Stomach (tissue), 9 donors: Measurements from ENCODE around the gene PTPRM. TPM values are rescaled to one million over a fixed set of nuclear protein-coding genes. Genes with fewer than 3 reads are reported as not detected.

Source experiments
- DNase-seq, 2 donors: peaks; one replicate each; pipeline versions ENCODE4 v3.0.0 to v3.0.0-alpha.2; 2013 to 2019
- H3K27ac ChIP-seq, 5 donors: fragments of 200-600 bp in 4 of 5; sonication (generic) in 4 of 5; one replicate each; pipeline ENCODE4 v1.5.1; 2013 to 2019; ENCODE audit warnings: mild to moderate bottlenecking in 1 of 5, moderate library complexity in 1 of 5
- H3K27me3 ChIP-seq, 3 donors: fragments of 200-600 bp; sonication (generic); one replicate each; pipeline ENCODE4 v1.5.1; 2017 to 2019; ENCODE audit warnings: mixed run types in 1 of 3
- H3K36me3 ChIP-seq, 4 donors: fragments of 200-600 bp; sonication (generic); 1 replicate in 3 of 4; 2 replicates in 1 of 4; pipeline ENCODE4 v1.5.1; 2016 to 2019
- H3K4me1 ChIP-seq, 4 donors: fragments of 200-600 bp; sonication (generic); one replicate each; pipeline ENCODE4 v1.5.1; 2016 to 2019
- H3K4me3 ChIP-seq, 4 donors: fragments of 200-600 bp; sonication (generic) in 3 of 4; one replicate each; pipeline ENCODE4 v1.5.1; 2016 to 2019; ENCODE audit warnings: mild to moderate bottlenecking in 1 of 4
- H3K9me3 ChIP-seq, 4 donors: fragments of 200-600 bp; sonication (generic); one replicate each; pipeline ENCODE4 v1.5.1; 2016 to 2019
- EP300 ChIP-seq: sonication (generic); formaldehyde crosslinking; IDR thresholded peaks from one replicate; pipeline ENCODE4 v1.6.1; 2017; ENCODE audit warnings: antibody characterized with exemption
- POLR2A ChIP-seq, 4 donors: fragments of 450-650 bp; IDR thresholded peaks; one replicate each; pipeline ENCODE4 v1.6.1; 2016; ENCODE audit warnings: antibody characterized with exemption in 4 of 4, control low read depth in 2 of 4, mild to moderate bottlenecking in 1 of 4, moderate library complexity in 1 of 4
- POLR2AphosphoS5 ChIP-seq, 3 donors: sonication (generic); formaldehyde crosslinking; IDR thresholded peaks; one replicate each; pipeline ENCODE4 v1.6.1; 2016; ENCODE audit warnings: antibody characterized with exemption in 3 of 3
- WGBS, 5 donors: extraction: QIAGEN DNeasy Blood & Tissue Kit in 3 of 5; methylation state at CpG; one replicate each; pipeline versions ENCODE4 v1.1.5 to v1.1.7; 2013 to 2018; 5-methylcytosine and 5-hydroxymethylcytosine counted together
- intact Hi-C: fragments of 100-400 bp; cut with DNase I; formaldehyde crosslinking; loops from one replicate; pipeline ENCODE4 v1.15.1; 2023; ENCODE audit warnings: low total_unique reads
- polyA plus RNA-seq, 3 donors: library from polyadenylated mRNA; stranded (reverse); fragments of 200-250 nt; gene quantifications; one replicate each; pipeline ENCODE4 v1.2.3, GENCODE V29; 2013
- total RNA-seq, 5 donors: library from RNA; depleted of rRNA; stranded (reverse); fragments of >200 nt; gene quantifications; one replicate each; pipeline versions ENCODE4 v1.1.0 to v1.2.3, GENCODE V29; 2014 to 2016
- TF ChIP-seq, protein P1 (sequence below), 7 experiments: fragments of 450-650 bp in 4 of 7; fragments of 200-600 bp in 3 of 7; sonication (generic) in 3 of 7; IDR thresholded peaks; one replicate each; pipeline ENCODE4 v1.5.1; 2016 to 2019; ENCODE audit warnings: antibody characterized with exemption in 7 of 7, control low read depth in 2 of 7, mild to moderate bottlenecking in 1 of 7
- donor health status: healthy with polysubstance abuse.
- donor health status: Bipolar disorder and iron deficiency.
- donor health status: healthy.

PTPRM gene
- total and polyA plus RNA-seq, 8 donors, result 7.5 to 246 (median 58.2) TPM

- Histone ChIP-seq H3K4me1 (peaks cover 0 to 6% (median 4%) of the 10 kb centered on the region in 4 donors), H3K4me3 (no peak overlapping the region), H3K27ac (no peak overlapping the region), H3K27me3 (no peaks in the 10 kb centered on the region), H3K36me3 (no peaks in the 10 kb centered on the region), H3K9me3 (no peaks in the 10 kb centered on the region)
- intact Hi-C loops, result no loop called here
- TF ChIP-seq POLR2A (IDR thresholded peaks at IDR 0.05) (no peak), POLR2AphosphoS5 (IDR thresholded peaks at IDR 0.05) (no peak), EP300 (no peak)
- TF ChIP-seq, protein P1, sequence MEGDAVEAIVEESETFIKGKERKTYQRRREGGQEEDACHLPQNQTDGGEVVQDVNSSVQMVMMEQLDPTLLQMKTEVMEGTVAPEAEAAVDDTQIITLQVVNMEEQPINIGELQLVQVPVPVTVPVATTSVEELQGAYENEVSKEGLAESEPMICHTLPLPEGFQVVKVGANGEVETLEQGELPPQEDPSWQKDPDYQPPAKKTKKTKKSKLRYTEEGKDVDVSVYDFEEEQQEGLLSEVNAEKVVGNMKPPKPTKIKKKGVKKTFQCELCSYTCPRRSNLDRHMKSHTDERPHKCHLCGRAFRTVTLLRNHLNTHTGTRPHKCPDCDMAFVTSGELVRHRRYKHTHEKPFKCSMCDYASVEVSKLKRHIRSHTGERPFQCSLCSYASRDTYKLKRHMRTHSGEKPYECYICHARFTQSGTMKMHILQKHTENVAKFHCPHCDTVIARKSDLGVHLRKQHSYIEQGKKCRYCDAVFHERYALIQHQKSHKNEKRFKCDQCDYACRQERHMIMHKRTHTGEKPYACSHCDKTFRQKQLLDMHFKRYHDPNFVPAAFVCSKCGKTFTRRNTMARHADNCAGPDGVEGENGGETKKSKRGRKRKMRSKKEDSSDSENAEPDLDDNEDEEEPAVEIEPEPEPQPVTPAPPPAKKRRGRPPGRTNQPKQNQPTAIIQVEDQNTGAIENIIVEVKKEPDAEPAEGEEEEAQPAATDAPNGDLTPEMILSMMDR (IDR thresholded peaks at IDR 0.05), result no peak
- no peak for DNase-seq
- 65 to 76% (median 71%) methylated on average over 4 of the region's 4 CpGs for WGBS, 5 donors
Measured at GRCh38 chr18:8008033-8008432, 440.9 kb downstream of the PTPRM start.

DNA sequence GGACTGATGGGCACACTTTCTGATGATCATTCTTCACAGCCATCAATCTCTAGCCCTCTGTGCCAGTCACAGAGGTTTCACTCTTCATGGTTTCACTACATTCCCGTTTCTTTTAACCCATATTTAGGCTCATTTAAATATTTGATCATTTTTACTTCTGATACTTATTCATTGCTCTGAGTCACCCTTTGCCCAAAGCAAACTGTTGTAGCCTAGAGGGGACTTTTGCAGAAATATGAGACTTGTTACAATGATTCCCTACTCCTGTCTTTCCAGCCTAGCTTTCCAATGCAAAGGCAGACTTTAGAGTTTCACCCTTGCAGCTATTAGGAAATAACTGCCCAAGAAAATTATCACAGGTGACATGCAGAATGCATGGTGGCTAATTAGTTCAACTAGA lies 444.2 kb downstream of the PTPRM start:
- no peak for DNase-seq
- intact Hi-C loops, result no loop called here
- H3K27ac ChIP-seq, result no peak overlapping the region
- no peaks in the 10 kb centered on the region for H3K4me1 ChIP-seq
- no peaks in the 10 kb centered on the region for H3K9me3 ChIP-seq
- 42 to 57% (median 50%) methylated on average over 1 of the region's 1 CpG for WGBS, 5 donors
- no peaks in the 10 kb centered on the region for H3K27me3 ChIP-seq
- no peak overlapping the region for H3K4me3 ChIP-seq
- TF ChIP-seq, protein P1 (IDR thresholded peaks at IDR 0.05), result no peak
- TF ChIP-seq POLR2A (IDR thresholded peaks at IDR 0.05), result no peak
- no peak for TF ChIP-seq POLR2AphosphoS5 (IDR thresholded peaks at IDR 0.05)
- no peak for TF ChIP-seq EP300
- no peaks in the 10 kb centered on the region for H3K36me3 ChIP-seq

DNA sequence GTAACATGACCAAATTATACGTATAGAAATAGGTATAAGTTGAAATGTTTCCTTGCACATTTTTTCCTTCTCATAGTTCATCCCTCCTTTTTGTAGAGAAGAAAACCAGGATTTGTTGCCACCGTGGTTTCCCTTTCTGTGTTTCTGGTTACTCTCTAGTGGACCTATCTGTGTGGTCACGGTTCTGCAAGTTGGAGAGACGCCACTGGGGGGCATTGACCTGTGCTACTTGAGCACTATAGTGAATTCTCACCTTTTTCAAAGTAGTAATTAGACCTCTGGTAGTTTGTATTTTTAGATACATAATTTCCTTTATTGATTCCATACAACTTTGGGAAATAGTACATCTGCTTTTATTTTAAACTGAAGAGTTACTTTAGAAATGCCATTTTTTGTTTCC lies 444.8 kb downstream of the PTPRM start:
- intact Hi-C loops, result no loop called here
- Histone ChIP-seq H3K27ac (no peak overlapping the region), H3K9me3 (no peaks in the 10 kb centered on the region), H3K4me3 (no peak overlapping the region), H3K27me3 (no peaks in the 10 kb centered on the region), H3K36me3 (no peaks in the 10 kb centered on the region), H3K4me1 (no peaks in the 10 kb centered on the region)
- WGBS, 5 donors, result 70 to 88% (median 85%) methylated on average over 4 of the region's 4 CpGs
- no peak for DNase-seq
- TF ChIP-seq POLR2A (IDR thresholded peaks at IDR 0.05) (no peak), EP300 (no peak), POLR2AphosphoS5 (IDR thresholded peaks at IDR 0.05) (no peak)
- TF ChIP-seq, protein P1 (IDR thresholded peaks at IDR 0.05), result no peak

DNA sequence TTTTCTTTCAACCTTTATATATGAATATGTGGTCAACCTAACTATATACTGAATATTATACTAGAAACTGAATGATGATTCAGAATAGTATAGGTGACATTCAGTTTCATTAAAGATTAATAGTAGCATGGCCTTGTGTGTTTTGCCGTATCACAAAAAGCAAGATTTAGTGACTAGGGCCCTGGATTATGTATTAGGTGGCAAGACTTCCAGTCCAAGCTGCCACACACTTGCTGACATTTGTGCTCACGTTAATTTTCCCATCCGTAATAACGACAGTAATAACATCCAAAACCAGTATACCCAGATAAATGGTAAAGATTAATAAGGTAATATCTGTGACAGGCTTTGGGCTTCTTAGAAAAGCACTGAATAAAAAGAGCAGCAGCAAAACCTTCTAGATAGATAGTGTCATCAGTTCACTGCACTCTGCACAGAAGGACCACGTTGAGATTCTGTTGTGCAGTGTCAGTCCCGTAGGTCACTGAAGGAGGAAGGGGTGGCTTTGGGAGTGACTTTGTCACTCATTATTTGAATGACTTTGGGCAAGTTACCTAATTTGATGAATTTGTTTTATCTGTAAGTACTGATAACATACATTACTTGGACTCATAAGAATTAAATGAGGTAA lies 451.7 kb downstream of the PTPRM start:
- peaks cover 0 to 12% (median 4%) of the 10 kb centered on the region in 4 donors for H3K4me1 ChIP-seq
- H3K36me3 ChIP-seq, result no peaks in the 10 kb centered on the region
- H3K9me3 ChIP-seq, result no peaks in the 10 kb centered on the region
- no peak for DNase-seq
- no peak overlapping the region for H3K4me3 ChIP-seq
- intact Hi-C loops, result no loop called here
- TF ChIP-seq, protein P1 (IDR thresholded peaks at IDR 0.05), result no peak
- no peaks in the 10 kb centered on the region for H3K27me3 ChIP-seq
- no peak overlapping the region for H3K27ac ChIP-seq
- WGBS, 5 donors, result 87 to 93% (median 91%) methylated on average over 6 of the region's 6 CpGs
